Measurements from ENCODE around the gene CRTC2.
A peak's percentile ranks its signal among the peaks of the same experiment; 100 is the strongest.

Gene CRTC2

DNA sequence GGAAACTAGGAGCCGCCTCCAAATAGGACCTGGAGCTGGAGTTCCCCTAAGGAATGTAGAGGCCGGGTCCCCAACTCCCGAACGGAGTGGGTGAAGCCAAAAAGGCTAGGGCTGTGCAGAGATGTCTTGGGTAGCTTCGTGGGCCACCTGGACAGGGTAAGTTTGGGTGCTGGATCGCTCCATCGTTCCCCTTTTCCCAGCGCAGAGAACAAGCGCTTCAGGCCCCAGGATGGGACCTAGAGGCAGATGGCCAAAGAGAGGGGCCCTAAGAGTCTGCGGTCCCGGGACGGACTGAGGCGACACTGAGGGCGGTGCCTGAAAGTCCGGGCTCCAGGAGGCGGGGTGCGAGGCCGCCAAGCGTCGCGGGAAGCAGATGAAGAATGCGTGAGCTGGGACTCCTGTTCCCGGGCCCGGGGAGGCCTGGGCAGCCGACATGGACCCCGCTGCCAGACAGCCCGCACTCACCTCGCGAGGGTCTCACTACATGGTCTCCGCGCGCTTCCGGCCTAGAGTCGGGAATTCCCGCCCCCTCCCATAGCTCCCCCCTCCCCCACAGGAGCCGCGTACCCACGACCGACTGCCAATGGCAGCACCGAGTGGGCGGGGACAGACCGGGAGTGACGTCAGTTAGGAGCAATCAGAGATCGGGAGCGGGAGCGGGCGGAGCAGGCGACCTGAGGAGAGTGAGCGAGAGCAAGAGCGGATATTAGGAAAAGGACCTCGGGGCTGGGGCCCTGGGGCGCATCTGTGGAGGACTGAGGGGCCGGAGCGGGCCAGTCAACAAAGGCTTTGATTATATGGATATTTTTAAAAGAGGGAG lies 4.8 kb upstream of the CRTC2 start, which contains the start of gene SLC39A1:
Gene SLC39A1 (minus strand): TSS at position 508 of the 820 bp plus-strand sequence. CDS start 822 bp downstream, outside the sequence.
- peaks cover 6% of the 10 kb centered on the region for H3K36me3 ChIP-seq (ENCODE audit: control insufficient read depth, insufficient read depth, low read length)
- no peaks in the 10 kb centered on the region for H3K27me3 ChIP-seq (replicated peaks; ENCODE audit: control insufficient read depth, insufficient read depth, low read length)
- TF ChIP-seq, protein P1, sequence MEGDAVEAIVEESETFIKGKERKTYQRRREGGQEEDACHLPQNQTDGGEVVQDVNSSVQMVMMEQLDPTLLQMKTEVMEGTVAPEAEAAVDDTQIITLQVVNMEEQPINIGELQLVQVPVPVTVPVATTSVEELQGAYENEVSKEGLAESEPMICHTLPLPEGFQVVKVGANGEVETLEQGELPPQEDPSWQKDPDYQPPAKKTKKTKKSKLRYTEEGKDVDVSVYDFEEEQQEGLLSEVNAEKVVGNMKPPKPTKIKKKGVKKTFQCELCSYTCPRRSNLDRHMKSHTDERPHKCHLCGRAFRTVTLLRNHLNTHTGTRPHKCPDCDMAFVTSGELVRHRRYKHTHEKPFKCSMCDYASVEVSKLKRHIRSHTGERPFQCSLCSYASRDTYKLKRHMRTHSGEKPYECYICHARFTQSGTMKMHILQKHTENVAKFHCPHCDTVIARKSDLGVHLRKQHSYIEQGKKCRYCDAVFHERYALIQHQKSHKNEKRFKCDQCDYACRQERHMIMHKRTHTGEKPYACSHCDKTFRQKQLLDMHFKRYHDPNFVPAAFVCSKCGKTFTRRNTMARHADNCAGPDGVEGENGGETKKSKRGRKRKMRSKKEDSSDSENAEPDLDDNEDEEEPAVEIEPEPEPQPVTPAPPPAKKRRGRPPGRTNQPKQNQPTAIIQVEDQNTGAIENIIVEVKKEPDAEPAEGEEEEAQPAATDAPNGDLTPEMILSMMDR (IDR thresholded peaks at IDR 0.05; ENCODE audit: insufficient read depth, low read length, poor library complexity, severe bottlenecking), result no peak
- DNase-seq (ENCODE audit: extremely low read depth, insufficient read length), result peak; percentile 94
- H3K4me3 ChIP-seq (replicated peaks; ENCODE audit: low read depth, low read length), result peak within 1 kb of the TSS; percentile 81

DNA sequence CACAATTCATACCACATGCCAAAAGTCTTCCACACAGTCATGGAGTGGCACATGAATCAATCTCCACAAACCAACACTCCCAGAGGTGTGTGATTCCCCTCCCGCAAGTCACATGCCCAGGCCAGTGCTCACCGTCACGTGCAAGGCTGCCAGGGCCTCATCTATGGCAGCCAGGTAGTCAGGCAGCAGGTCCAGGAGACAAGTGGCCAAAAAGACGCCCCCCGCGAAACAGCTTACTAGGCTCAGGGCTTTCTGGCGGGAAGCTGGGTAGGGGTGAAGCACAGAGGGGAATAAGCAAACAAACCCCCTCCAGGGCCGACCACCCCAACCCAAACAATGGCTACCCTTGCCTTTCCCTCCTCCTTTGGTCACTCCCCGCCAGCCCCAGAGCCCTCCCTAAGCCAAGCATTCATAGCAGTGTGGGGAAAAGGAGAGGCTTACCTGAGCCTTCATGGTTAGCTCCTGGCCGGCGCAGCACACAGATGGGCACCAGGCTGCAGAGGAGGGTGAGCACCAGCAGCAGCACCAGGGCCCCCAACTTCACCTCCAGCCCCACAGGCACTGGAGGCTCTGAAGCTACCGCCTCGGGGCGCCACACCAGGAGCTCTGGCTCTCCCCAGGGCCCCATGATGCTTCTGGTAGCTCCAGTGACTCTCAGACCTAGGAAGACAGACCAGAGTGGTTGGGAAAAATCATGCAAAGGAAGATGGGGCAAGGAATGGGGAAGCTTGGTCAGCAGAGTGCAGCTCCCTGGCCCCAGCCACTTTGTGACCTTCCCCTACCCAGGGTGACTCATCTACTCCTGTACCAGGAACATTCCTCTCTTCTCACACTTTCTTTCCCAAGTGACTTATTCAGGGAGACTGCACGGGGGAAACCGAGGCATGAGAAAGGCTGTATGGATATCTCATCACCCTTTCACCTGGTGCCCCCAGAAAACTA lies 3.9 kb upstream of the CRTC2 start:
- TF ChIP-seq, protein P1 (IDR thresholded peaks at IDR 0.05; ENCODE audit: insufficient read depth, low read length, poor library complexity, severe bottlenecking), result no peak
- Histone ChIP-seq H3K4me3 (replicated peaks; ENCODE audit: low read depth, low read length) (peak overlapping the region; percentile 81), H3K36me3 (ENCODE audit: control insufficient read depth, insufficient read depth, low read length) (peaks cover 6% of the 10 kb centered on the region), H3K27me3 (replicated peaks; ENCODE audit: control insufficient read depth, insufficient read depth, low read length) (no peaks in the 10 kb centered on the region)
- no peak for DNase-seq (ENCODE audit: extremely low read depth, insufficient read length)

DNA sequence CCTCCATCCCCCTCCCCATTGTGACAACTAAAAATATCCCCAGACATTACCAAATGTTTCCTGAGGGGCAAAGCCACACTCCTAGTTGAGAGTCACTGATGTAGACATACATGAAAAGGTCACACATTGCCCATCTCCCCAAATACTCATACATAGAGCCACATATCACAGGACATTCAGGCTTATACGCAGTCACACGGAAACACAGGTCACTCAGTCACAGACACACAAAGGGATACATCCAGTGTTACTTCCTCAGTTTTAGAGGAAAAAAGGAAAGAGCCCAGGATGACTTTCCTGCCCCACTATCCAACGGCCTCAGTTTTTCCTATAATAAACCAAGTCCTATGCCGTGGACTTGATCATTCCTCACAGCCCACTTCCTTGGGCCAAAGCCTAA lies 3.0 kb upstream of the CRTC2 start:
- TF ChIP-seq, protein P1 (IDR thresholded peaks at IDR 0.05; ENCODE audit: insufficient read depth, low read length, poor library complexity, severe bottlenecking), result no peak
- Histone ChIP-seq H3K4me3 (replicated peaks; ENCODE audit: low read depth, low read length) (peak overlapping the region; percentile 81), H3K27me3 (replicated peaks; ENCODE audit: control insufficient read depth, insufficient read depth, low read length) (no peaks in the 10 kb centered on the region), H3K36me3 (ENCODE audit: control insufficient read depth, insufficient read depth, low read length) (peaks cover 6% of the 10 kb centered on the region)
- no peak for DNase-seq (ENCODE audit: extremely low read depth, insufficient read length)

DNA sequence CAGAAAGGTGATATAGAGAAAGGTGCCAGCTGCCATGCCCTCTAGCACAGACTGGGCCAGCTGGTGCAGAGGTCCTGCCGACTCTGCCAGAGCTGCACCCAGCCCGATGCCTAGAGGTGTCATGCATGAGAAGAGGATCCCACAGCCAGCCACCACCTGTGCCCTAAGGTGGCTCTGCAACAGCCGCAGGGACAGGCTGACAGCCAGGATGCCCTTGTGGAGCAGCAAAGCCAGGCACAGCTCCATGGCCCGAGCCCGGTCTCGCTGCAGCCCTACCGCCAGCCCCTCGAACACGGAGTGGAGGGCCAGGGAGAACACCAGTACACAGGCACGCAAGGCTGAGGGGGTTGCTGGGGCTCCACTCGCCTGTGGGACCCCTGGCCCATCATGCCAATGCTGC lies 1.8 kb upstream of the CRTC2 start:
- H3K4me3 ChIP-seq (replicated peaks; ENCODE audit: low read depth, low read length), result no peak overlapping the region

DNA sequence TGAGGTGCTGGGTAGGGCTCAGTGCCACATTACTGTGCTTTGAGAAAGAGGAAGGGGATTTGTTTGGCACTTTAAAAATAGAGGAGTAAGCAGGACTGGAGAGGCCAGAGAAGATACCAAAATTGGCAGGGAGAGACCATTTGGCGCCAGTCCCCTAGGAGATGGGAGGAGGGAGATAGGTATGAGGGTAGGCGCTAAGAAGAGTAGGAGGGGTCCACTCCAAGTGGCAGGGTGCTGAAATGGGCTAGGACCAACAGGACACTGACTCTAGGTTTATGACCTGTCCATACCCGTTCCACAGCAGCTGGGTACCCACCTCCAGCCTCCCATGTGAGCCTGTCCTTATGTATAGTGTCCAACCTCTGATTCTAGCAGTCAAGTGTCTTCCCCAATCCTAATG lies 1.0 kb upstream of the CRTC2 start:
- DNase-seq (ENCODE audit: extremely low read depth, insufficient read length), result no peak
- TF ChIP-seq, protein P1 (IDR thresholded peaks at IDR 0.05; ENCODE audit: insufficient read depth, low read length, poor library complexity, severe bottlenecking), result no peak
- Histone ChIP-seq H3K4me3 (replicated peaks; ENCODE audit: low read depth, low read length) (no peak overlapping the region), H3K27me3 (replicated peaks; ENCODE audit: control insufficient read depth, insufficient read depth, low read length) (no peaks in the 10 kb centered on the region), H3K36me3 (ENCODE audit: control insufficient read depth, insufficient read depth, low read length) (peaks cover 13% of the 10 kb centered on the region)

More for the DNA sequence above, 1.8 kb upstream of the CRTC2 start:
- DNase-seq (ENCODE audit: extremely low read depth, insufficient read length), result no peak
- peaks cover 9% of the 10 kb centered on the region for H3K36me3 ChIP-seq (ENCODE audit: control insufficient read depth, insufficient read depth, low read length)
- no peaks in the 10 kb centered on the region for H3K27me3 ChIP-seq (replicated peaks; ENCODE audit: control insufficient read depth, insufficient read depth, low read length)
- TF ChIP-seq, protein P1 (IDR thresholded peaks at IDR 0.05; ENCODE audit: insufficient read depth, low read length, poor library complexity, severe bottlenecking), result no peak
